Epidermal melanocyte (primary cell): ENCODE measurements around the gene PPEF1.
"Not testable (repeated sequence)": the region's sequence is repeated elsewhere in the genome, so short reads cannot be mapped to it uniquely, and the experiment has no call there.

ENCODE experiments used
- DNase-seq: peaks from one replicate; pipeline ENCODE4 v3.0.0; 2011; ENCODE audit warnings: low spot score; ENCODE audit not compliant: insufficient read length

The PPEF1 gene

GRCh38 chrX:18797141-18797540 lies 89.7 kb downstream of the PPEF1 start:
- DNase-seq = no peak

GRCh38 chrX:18799911-18800310 lies 92.5 kb downstream of the PPEF1 start:
- no peak for DNase-seq

GRCh38 chrX:18809641-18810040 lies 102.2 kb downstream of the PPEF1 start:
- no peak for DNase-seq

GRCh38 chrX:18810416-18810815 lies 103.0 kb downstream of the PPEF1 start:
- no peak for DNase-seq

GRCh38 chrX:18825375-18825774 lies 117.9 kb downstream of the PPEF1 start:
- no peak for DNase-seq

- DNase-seq = no peak
Observed at GRCh38 chrX:18828832-18829404, 121.5 kb downstream of the PPEF1 start.

- DNase-seq = no peak
Observed at GRCh38 chrX:18833071-18833731, 125.8 kb downstream of the PPEF1 start.

- DNase-seq = not testable (repeated sequence)
Observed at GRCh38 chrX:18847901-18848300, 140.5 kb downstream of the PPEF1 start.

- DNase-seq = peak; percentile 26
Observed at GRCh38 chrX:18855919-18856644, 148.6 kb downstream of the PPEF1 start.

GRCh38 chrX:18856645-18856997 lies 149.2 kb downstream of the PPEF1 start:
- no peak for DNase-seq

- DNase-seq = no peak
Observed at GRCh38 chrX:18861511-18861910, 154.1 kb downstream of the PPEF1 start.

GRCh38 chrX:18864390-18864920 lies 157.0 kb downstream of the PPEF1 start:
- DNase-seq = no peak

- DNase-seq = no peak
Observed at GRCh38 chrX:18871161-18871890, 163.9 kb downstream of the PPEF1 start.

- DNase-seq = no peak
Observed at GRCh38 chrX:18871970-18872369, 164.5 kb downstream of the PPEF1 start.

GRCh38 chrX:18872621-18873020 lies 165.2 kb downstream of the PPEF1 start:
- DNase-seq = no peak

- no peak for DNase-seq
Observed at GRCh38 chrX:18873189-18873791, 165.8 kb downstream of the PPEF1 start.

- DNase-seq = no peak
Observed at GRCh38 chrX:18873836-18874235, 166.4 kb downstream of the PPEF1 start.

- DNase-seq = no peak
Observed at GRCh38 chrX:18874560-18875255, 167.3 kb downstream of the PPEF1 start.

- DNase-seq = no peak
Observed at GRCh38 chrX:18875256-18875878, 167.9 kb downstream of the PPEF1 start.

GRCh38 chrX:18877469-18877868 lies 170.0 kb downstream of the PPEF1 start:
- no peak for DNase-seq
